ENCODE measurements around the gene RAPGEF2. TPM values are rescaled to one million over a fixed set of nuclear protein-coding genes. Genes with fewer than 3 reads are reported as not detected.

The RAPGEF2 gene
- total RNA-seq, 1 experiment from 2014 or later, result 21.2 TPM

DNA sequence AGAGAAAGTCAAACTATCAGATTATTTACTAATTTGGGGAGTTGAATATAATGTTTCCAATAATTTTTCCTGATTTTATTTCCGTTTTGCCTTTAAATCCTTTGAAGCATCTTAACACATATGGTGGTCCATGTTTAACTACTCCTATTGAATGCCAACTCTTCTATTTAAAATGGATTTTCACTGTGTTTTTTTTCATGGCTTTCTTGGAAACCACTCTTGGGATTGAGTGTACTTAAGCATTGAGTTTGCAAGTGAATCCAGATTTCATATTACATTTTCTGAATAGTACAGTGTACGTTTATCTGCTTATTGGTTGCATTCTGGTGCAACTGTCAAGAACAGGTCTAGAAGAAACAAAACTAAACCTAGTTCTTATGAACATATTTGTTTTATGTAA lies 45.6 kb downstream of the RAPGEF2 start:
- TF ChIP-seq EZH2phosphoT487 (IDR thresholded peaks at IDR 0.05; ENCODE audit: borderline replicate concordance, low read length) (no peak), EZH2 (IDR thresholded peaks at IDR 0.05; ENCODE audit: low read length, unreplicated experiment) (no peak)
- TF ChIP-seq, protein P1, sequence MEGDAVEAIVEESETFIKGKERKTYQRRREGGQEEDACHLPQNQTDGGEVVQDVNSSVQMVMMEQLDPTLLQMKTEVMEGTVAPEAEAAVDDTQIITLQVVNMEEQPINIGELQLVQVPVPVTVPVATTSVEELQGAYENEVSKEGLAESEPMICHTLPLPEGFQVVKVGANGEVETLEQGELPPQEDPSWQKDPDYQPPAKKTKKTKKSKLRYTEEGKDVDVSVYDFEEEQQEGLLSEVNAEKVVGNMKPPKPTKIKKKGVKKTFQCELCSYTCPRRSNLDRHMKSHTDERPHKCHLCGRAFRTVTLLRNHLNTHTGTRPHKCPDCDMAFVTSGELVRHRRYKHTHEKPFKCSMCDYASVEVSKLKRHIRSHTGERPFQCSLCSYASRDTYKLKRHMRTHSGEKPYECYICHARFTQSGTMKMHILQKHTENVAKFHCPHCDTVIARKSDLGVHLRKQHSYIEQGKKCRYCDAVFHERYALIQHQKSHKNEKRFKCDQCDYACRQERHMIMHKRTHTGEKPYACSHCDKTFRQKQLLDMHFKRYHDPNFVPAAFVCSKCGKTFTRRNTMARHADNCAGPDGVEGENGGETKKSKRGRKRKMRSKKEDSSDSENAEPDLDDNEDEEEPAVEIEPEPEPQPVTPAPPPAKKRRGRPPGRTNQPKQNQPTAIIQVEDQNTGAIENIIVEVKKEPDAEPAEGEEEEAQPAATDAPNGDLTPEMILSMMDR (conservative IDR thresholded peaks at IDR 0.05; ENCODE audit: low read depth, low read length), result no peak
- H3K4me2 ChIP-seq (ENCODE audit: low read length), result no peak overlapping the region
- ChIA-PET CTCF (no interaction called here), POLR2A (ENCODE audit: unreplicated experiment) (no interaction called here)
- H3K4me3 ChIP-seq (ENCODE audit: low read length), result no peak overlapping the region
- no peak overlapping the region for H2AFZ ChIP-seq (ENCODE audit: low read length)
- H3F3A ChIP-seq (ENCODE audit: low read length, unreplicated experiment), result no peaks in the 10 kb centered on the region
- peaks cover 6% of the 10 kb centered on the region; the same call in 1 of the 2 replicates for H3K4me1 ChIP-seq (ENCODE audit: insufficient read depth, low read length)
- H3K79me2 ChIP-seq (ENCODE audit: low read length), result 0 out of 2 replicates have a peak, but pooled peaks cover 17% of the 10 kb centered on the region
- H3K9ac ChIP-seq (ENCODE audit: low read length), result no peak overlapping the region
- H4K20me1 ChIP-seq (ENCODE audit: low read length), result no peaks in the 10 kb centered on the region
- DNase-seq (no peak), ATAC-seq (no peak)
- H3K36me3 ChIP-seq (ENCODE audit: low read depth, low read length), result no peaks in the 10 kb centered on the region
- no peaks in the 10 kb centered on the region for H3K9me3 ChIP-seq (ENCODE audit: low read length)
- no peak overlapping the region for H3K27ac ChIP-seq (ENCODE audit: low read length)
- no peaks in the 10 kb centered on the region for H3K9me2 ChIP-seq (replicated peaks; ENCODE audit: low read length)
- intact Hi-C loops (cut with micrococcal nuclease), result no loop called here
- no peaks in the 10 kb centered on the region for H3K27me3 ChIP-seq (ENCODE audit: low read length)
- no TSS peak for BruUV-seq (replicated peaks)

DNA sequence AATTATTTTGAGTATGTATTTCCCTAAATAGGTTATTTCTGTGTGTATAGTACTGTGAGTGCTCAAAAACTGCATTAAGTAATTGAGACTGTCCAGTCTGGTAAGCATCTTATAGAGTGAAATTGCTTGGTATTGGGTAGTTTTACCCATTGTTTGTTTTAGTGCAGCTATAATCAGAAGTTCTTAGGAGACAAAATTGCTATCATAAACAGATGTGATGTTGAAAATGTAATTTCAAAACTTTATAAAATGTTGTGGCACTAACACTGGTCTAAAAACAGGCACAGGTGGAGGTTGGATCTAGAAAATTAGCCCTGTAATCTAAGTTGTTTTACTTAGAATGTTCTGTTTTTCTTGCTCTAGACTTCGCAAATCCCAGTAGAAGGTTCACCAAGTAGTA lies 46.8 kb downstream of the RAPGEF2 start:
- H4K20me1 ChIP-seq (ENCODE audit: low read length), result no peaks in the 10 kb centered on the region

DNA sequence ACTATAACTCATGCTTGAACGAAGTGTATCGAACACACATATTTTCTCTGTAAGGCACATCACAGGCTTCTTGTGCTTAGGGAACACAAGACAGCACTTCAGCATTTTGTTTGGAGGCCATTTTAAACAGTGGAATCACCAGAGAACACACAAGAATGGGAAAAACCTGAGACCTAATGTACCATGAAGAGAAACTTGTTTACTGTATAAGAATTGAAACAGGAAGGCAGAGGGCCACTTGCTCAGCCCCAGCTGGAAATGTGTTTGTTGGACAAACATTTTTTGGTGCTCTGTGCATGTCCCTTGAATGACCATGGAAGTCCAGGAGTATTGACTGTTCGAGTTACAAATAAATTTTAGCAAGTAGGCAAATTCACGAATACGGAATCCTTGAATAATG lies 47.5 kb downstream of the RAPGEF2 start:
- no peak overlapping the region for H3K9ac ChIP-seq (ENCODE audit: low read length)
- H2AFZ ChIP-seq (ENCODE audit: low read length), result no peak overlapping the region
- H3K4me3 ChIP-seq (ENCODE audit: low read length), result no peak overlapping the region
- H3K9me3 ChIP-seq (ENCODE audit: low read length), result no peaks in the 10 kb centered on the region
- ATAC-seq (no peak), DNase-seq (no peak)
- H3K27me3 ChIP-seq (ENCODE audit: low read length), result no peaks in the 10 kb centered on the region
- CTCF ChIA-PET, result no interaction called here
- intact Hi-C loops (cut with micrococcal nuclease), result no loop called here
- no peak overlapping the region for H3K27ac ChIP-seq (ENCODE audit: low read length)
- H4K20me1 ChIP-seq (ENCODE audit: low read length), result no peaks in the 10 kb centered on the region
- no TSS peak for BruUV-seq (replicated peaks)
- no peaks in the 10 kb centered on the region for H3F3A ChIP-seq (ENCODE audit: low read length, unreplicated experiment)
- no peak overlapping the region for H3K4me2 ChIP-seq (ENCODE audit: low read length)
- no peaks in the 10 kb centered on the region for H3K36me3 ChIP-seq (ENCODE audit: low read depth, low read length)
- TF ChIP-seq, protein P1 (conservative IDR thresholded peaks at IDR 0.05; ENCODE audit: low read depth, low read length), result no peak
- TF ChIP-seq EZH2 (IDR thresholded peaks at IDR 0.05; ENCODE audit: low read length, unreplicated experiment) (no peak), EZH2phosphoT487 (IDR thresholded peaks at IDR 0.05; ENCODE audit: borderline replicate concordance, low read length) (no peak)
- peaks cover 6% of the 10 kb centered on the region; the same call in 1 of the 2 replicates for H3K4me1 ChIP-seq (ENCODE audit: insufficient read depth, low read length)
- no peaks in the 10 kb centered on the region for H3K9me2 ChIP-seq (replicated peaks; ENCODE audit: low read length)
- peaks cover 13% of the 10 kb centered on the region; the same call in 1 of the 2 replicates for H3K79me2 ChIP-seq (ENCODE audit: low read length)
- POLR2A ChIA-PET (ENCODE audit: unreplicated experiment), result no interaction called here

More for the DNA sequence above, 46.8 kb downstream of the RAPGEF2 start:
- intact Hi-C loops (cut with micrococcal nuclease), result no loop called here
- H3K9me3 ChIP-seq (ENCODE audit: low read length), result no peaks in the 10 kb centered on the region
- no peak for DNase-seq
- no peaks in the 10 kb centered on the region for H3K27me3 ChIP-seq (ENCODE audit: low read length)
- H3K4me1 ChIP-seq (ENCODE audit: insufficient read depth, low read length), result peaks cover 6% of the 10 kb centered on the region; the same call in 1 of the 2 replicates
- TF ChIP-seq EZH2 (IDR thresholded peaks at IDR 0.05; ENCODE audit: low read length, unreplicated experiment) (no peak), EZH2phosphoT487 (IDR thresholded peaks at IDR 0.05; ENCODE audit: borderline replicate concordance, low read length) (no peak)
- TF ChIP-seq, protein P1 (conservative IDR thresholded peaks at IDR 0.05; ENCODE audit: low read depth, low read length), result no peak
- 0 out of 2 replicates have a peak, but pooled peaks cover 11% of the 10 kb centered on the region for H3K79me2 ChIP-seq (ENCODE audit: low read length)
- no peaks in the 10 kb centered on the region for H3K36me3 ChIP-seq (ENCODE audit: low read depth, low read length)
- H3K9me2 ChIP-seq (replicated peaks; ENCODE audit: low read length), result no peaks in the 10 kb centered on the region
- POLR2A ChIA-PET (ENCODE audit: unreplicated experiment), result no interaction called here
- H3K4me2 ChIP-seq (ENCODE audit: low read length), result no peak overlapping the region
- ATAC-seq, result no peak
- CTCF ChIA-PET, result no interaction called here
- no peak overlapping the region for H2AFZ ChIP-seq (ENCODE audit: low read length)
- no peak overlapping the region for H3K4me3 ChIP-seq (ENCODE audit: low read length)
- H3K9ac ChIP-seq (ENCODE audit: low read length), result no peak overlapping the region
- no peak overlapping the region for H3K27ac ChIP-seq (ENCODE audit: low read length)
- BruUV-seq (replicated peaks), result no TSS peak
- no peaks in the 10 kb centered on the region for H3F3A ChIP-seq (ENCODE audit: low read length, unreplicated experiment)
